ENCODE results near the gene PLLP. TPM values are rescaled to one million over a fixed set of nuclear protein-coding genes. Genes with fewer than 3 reads are reported as not detected.

Gene PLLP
- polyA plus RNA-seq, 1 donor from 2014 or later: not detected

DNA sequence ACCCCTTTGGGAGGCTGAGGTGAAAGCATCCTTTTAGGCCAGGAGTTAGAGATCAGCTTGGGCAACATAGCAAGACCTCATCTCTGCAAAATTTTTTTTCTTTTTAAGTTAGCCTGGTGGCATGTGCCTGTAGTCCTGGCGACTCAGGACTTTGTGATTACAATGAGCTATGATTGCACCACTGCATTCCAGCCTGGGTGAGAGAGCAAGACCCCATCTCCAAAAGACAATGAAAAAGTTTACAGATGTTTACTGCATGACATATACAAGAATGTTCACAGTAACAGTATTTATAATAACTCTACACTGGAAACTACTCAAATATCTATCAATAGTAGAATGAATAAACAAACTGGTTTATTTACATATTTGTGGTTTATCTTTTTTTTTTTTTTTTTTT is 41.0 kb upstream of the PLLP start:
- TF ChIP-seq, protein P1, sequence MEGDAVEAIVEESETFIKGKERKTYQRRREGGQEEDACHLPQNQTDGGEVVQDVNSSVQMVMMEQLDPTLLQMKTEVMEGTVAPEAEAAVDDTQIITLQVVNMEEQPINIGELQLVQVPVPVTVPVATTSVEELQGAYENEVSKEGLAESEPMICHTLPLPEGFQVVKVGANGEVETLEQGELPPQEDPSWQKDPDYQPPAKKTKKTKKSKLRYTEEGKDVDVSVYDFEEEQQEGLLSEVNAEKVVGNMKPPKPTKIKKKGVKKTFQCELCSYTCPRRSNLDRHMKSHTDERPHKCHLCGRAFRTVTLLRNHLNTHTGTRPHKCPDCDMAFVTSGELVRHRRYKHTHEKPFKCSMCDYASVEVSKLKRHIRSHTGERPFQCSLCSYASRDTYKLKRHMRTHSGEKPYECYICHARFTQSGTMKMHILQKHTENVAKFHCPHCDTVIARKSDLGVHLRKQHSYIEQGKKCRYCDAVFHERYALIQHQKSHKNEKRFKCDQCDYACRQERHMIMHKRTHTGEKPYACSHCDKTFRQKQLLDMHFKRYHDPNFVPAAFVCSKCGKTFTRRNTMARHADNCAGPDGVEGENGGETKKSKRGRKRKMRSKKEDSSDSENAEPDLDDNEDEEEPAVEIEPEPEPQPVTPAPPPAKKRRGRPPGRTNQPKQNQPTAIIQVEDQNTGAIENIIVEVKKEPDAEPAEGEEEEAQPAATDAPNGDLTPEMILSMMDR (IDR thresholded peaks at IDR 0.05; ENCODE audit: poor library complexity, severe bottlenecking): no peak
- no peak for TF ChIP-seq EP300 (conservative IDR thresholded peaks at IDR 0.05; ENCODE audit: poor library complexity, severe bottlenecking)
- TF ChIP-seq SMC3 (conservative IDR thresholded peaks at IDR 0.05; ENCODE audit: poor library complexity): no peak
- no peak for TF ChIP-seq RAD21 (conservative IDR thresholded peaks at IDR 0.05)
- no peak for TF ChIP-seq MXI1 (conservative IDR thresholded peaks at IDR 0.05; ENCODE audit: poor library complexity, severe bottlenecking)
- TF ChIP-seq EZH2 (IDR thresholded peaks at IDR 0.05; ENCODE audit: borderline replicate concordance, insufficient read depth, low read length, poor library complexity, severe bottlenecking): no peak
- TF ChIP-seq POLR2AphosphoS5 (IDR thresholded peaks at IDR 0.05): no peak
- TF ChIP-seq, protein P2, sequence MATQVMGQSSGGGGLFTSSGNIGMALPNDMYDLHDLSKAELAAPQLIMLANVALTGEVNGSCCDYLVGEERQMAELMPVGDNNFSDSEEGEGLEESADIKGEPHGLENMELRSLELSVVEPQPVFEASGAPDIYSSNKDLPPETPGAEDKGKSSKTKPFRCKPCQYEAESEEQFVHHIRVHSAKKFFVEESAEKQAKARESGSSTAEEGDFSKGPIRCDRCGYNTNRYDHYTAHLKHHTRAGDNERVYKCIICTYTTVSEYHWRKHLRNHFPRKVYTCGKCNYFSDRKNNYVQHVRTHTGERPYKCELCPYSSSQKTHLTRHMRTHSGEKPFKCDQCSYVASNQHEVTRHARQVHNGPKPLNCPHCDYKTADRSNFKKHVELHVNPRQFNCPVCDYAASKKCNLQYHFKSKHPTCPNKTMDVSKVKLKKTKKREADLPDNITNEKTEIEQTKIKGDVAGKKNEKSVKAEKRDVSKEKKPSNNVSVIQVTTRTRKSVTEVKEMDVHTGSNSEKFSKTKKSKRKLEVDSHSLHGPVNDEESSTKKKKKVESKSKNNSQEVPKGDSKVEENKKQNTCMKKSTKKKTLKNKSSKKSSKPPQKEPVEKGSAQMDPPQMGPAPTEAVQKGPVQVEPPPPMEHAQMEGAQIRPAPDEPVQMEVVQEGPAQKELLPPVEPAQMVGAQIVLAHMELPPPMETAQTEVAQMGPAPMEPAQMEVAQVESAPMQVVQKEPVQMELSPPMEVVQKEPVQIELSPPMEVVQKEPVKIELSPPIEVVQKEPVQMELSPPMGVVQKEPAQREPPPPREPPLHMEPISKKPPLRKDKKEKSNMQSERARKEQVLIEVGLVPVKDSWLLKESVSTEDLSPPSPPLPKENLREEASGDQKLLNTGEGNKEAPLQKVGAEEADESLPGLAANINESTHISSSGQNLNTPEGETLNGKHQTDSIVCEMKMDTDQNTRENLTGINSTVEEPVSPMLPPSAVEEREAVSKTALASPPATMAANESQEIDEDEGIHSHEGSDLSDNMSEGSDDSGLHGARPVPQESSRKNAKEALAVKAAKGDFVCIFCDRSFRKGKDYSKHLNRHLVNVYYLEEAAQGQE (IDR thresholded peaks at IDR 0.05; ENCODE audit: borderline replicate concordance): no peak
- TF ChIP-seq TAF1 (IDR thresholded peaks at IDR 0.05; ENCODE audit: low read depth): no peak
- H3K9me3 ChIP-seq (ENCODE audit: low read length): no peaks in the 10 kb centered on the region
- H3K4me3 ChIP-seq (ENCODE audit: low read length): no peak overlapping the region
- no peaks in the 10 kb centered on the region for H3K27me3 ChIP-seq (ENCODE audit: insufficient read depth, low read depth, low read length)
- H3K36me3 ChIP-seq (ENCODE audit: insufficient read depth, low read length): no peaks in the 10 kb centered on the region
- H3K9ac ChIP-seq (ENCODE audit: low read length): no peak overlapping the region
- no peaks in the 10 kb centered on the region for H3K9me2 ChIP-seq (ENCODE audit: insufficient read depth, low read length)
- no peaks in the 10 kb centered on the region for H3F3A ChIP-seq (ENCODE audit: insufficient read depth, low read length, poor library complexity, severe bottlenecking)
- no peak overlapping the region for H3K4me2 ChIP-seq (ENCODE audit: low read length)
- no peak overlapping the region for H3K27ac ChIP-seq (ENCODE audit: low read length)
- H4K20me1 ChIP-seq (ENCODE audit: insufficient read depth): no peaks in the 10 kb centered on the region
- H2AFZ ChIP-seq (ENCODE audit: low read depth, low read length): no peak overlapping the region
- no peaks in the 10 kb centered on the region for H3K79me2 ChIP-seq (replicated peaks; ENCODE audit: insufficient read depth, low read length)

DNA sequence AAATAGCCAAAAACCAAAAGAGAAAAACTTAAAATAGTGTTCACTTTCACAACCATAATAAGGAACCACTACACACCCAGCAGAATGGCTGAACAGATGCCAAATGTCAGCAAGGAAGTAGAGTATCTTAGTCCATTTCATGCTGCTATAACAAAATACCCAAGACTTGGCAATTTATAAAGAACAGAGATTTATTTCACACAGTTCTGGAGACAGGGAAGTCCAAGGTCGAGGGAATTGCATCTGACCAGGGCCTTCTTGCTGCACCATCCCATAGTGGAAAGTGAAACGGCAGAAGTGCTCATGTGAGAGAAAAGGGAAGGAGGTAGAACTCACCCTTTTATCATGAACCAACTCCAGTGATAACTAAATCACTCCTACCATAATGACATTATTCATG is 40.3 kb upstream of the PLLP start:
- Histone ChIP-seq H3K79me2 (replicated peaks; ENCODE audit: insufficient read depth, low read length) (no peaks in the 10 kb centered on the region), H4K20me1 (ENCODE audit: insufficient read depth) (no peaks in the 10 kb centered on the region), H3K9me3 (ENCODE audit: low read length) (no peaks in the 10 kb centered on the region), H3K27ac (ENCODE audit: low read length) (no peak overlapping the region), H2AFZ (ENCODE audit: low read depth, low read length) (no peak overlapping the region), H3K27me3 (ENCODE audit: insufficient read depth, low read depth, low read length) (no peaks in the 10 kb centered on the region), H3K9ac (ENCODE audit: low read length) (no peak overlapping the region), H3F3A (ENCODE audit: insufficient read depth, low read length, poor library complexity, severe bottlenecking) (no peaks in the 10 kb centered on the region), H3K36me3 (ENCODE audit: insufficient read depth, low read length) (no peaks in the 10 kb centered on the region), H3K4me2 (ENCODE audit: low read length) (no peak overlapping the region), H3K9me2 (ENCODE audit: insufficient read depth, low read length) (no peaks in the 10 kb centered on the region), H3K4me3 (ENCODE audit: low read length) (no peak overlapping the region)
- TF ChIP-seq EP300 (conservative IDR thresholded peaks at IDR 0.05; ENCODE audit: poor library complexity, severe bottlenecking): no peak
- TF ChIP-seq TAF1 (IDR thresholded peaks at IDR 0.05; ENCODE audit: low read depth): no peak
- TF ChIP-seq, protein P2 (IDR thresholded peaks at IDR 0.05; ENCODE audit: borderline replicate concordance): no peak
- no peak for TF ChIP-seq MXI1 (conservative IDR thresholded peaks at IDR 0.05; ENCODE audit: poor library complexity, severe bottlenecking)
- no peak for TF ChIP-seq SMC3 (conservative IDR thresholded peaks at IDR 0.05; ENCODE audit: poor library complexity)
- TF ChIP-seq, protein P1 (IDR thresholded peaks at IDR 0.05; ENCODE audit: poor library complexity, severe bottlenecking): no peak
- no peak for TF ChIP-seq RAD21 (conservative IDR thresholded peaks at IDR 0.05)
- TF ChIP-seq POLR2AphosphoS5 (IDR thresholded peaks at IDR 0.05): no peak
- no peak for TF ChIP-seq EZH2 (IDR thresholded peaks at IDR 0.05; ENCODE audit: borderline replicate concordance, insufficient read depth, low read length, poor library complexity, severe bottlenecking)

Data from neural cell (in vitro differentiated cells).